Measurements from ENCODE around the gene RPP38.

DNA sequence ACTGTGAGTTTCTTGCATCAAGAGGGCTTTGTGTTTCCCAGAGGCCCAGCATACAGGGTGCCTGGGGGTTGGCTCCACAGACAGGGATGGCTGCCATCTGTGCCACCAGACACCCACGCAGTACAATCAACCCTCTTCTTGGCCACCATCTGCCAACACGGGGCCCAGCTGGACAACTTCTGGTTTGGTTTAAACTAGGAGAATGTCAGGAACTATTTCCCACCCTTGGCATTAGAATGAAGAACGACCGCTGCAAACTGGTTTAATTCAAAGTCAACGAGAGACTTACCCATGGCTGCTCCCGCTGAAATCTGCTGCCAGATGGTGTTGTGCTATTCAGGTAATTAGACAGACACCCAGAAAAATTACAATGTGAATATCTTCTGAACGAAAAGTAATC, 43.5 kb downstream of the RPP38 start:
- TF ChIP-seq YY1 (IDR thresholded peaks at IDR 0.05; ENCODE audit: insufficient read depth, insufficient read length) (no peak), ZNF274 (IDR thresholded peaks at IDR 0.05; ENCODE audit: low read depth, low read length) (no peak), SUZ12 (IDR thresholded peaks at IDR 0.05; ENCODE audit: extremely low read depth, insufficient read depth, insufficient read length) (no peak)

All from NT2/D1 (cell line).